Measurements from ENCODE around the gene CXCR6.

Gene CXCR6

DNA sequence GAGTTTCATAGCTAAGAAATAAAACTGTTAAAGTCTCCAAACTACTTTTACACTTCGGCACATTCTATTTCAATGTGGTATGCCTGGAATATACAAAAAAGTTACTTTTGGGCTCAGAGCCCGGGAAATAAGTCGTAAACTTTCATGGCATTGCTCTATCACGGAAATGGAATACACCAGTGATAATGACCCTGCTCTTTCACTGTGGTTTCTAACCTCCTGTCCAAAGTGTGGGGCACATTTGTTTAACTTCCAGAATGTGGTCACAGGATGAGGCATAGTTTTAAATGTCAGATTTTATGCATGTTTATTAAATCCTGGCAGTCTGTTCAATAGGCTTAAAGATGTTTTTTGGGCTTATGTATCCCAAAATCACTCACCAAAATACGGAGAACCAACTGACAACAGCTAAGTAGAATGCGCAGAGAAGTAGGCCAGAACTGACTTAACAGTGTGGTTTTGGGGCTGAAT lies 5.1 kb downstream of the CXCR6 start:
- TF ChIP-seq TCF12 (IDR thresholded peaks at IDR 0.05; ENCODE audit: low read depth) (no peak), EP300 (IDR thresholded peaks at IDR 0.05; ENCODE audit: borderline replicate concordance) (no peak), YY1 (IDR thresholded peaks at IDR 0.05; ENCODE audit: low read depth) (no peak), TEAD4 (IDR thresholded peaks at IDR 0.05) (no peak), EGR1 (IDR thresholded peaks at IDR 0.05) (no peak), CREB1 (IDR thresholded peaks at IDR 0.05; ENCODE audit: low read depth) (no peak), FOXM1 (IDR thresholded peaks at IDR 0.05; ENCODE audit: borderline replicate concordance, low read depth) (no peak), ZBTB7A (IDR thresholded peaks at IDR 0.05; ENCODE audit: low read depth) (no peak), RAD21 (IDR thresholded peaks at IDR 0.05; ENCODE audit: low read depth) (no peak), NFIC (IDR thresholded peaks at IDR 0.05) (no peak), TAF1 (IDR thresholded peaks at IDR 0.05; ENCODE audit: low read depth) (no peak), CEBPB (IDR thresholded peaks at IDR 0.05) (no peak)
- TF ChIP-seq, protein P1, sequence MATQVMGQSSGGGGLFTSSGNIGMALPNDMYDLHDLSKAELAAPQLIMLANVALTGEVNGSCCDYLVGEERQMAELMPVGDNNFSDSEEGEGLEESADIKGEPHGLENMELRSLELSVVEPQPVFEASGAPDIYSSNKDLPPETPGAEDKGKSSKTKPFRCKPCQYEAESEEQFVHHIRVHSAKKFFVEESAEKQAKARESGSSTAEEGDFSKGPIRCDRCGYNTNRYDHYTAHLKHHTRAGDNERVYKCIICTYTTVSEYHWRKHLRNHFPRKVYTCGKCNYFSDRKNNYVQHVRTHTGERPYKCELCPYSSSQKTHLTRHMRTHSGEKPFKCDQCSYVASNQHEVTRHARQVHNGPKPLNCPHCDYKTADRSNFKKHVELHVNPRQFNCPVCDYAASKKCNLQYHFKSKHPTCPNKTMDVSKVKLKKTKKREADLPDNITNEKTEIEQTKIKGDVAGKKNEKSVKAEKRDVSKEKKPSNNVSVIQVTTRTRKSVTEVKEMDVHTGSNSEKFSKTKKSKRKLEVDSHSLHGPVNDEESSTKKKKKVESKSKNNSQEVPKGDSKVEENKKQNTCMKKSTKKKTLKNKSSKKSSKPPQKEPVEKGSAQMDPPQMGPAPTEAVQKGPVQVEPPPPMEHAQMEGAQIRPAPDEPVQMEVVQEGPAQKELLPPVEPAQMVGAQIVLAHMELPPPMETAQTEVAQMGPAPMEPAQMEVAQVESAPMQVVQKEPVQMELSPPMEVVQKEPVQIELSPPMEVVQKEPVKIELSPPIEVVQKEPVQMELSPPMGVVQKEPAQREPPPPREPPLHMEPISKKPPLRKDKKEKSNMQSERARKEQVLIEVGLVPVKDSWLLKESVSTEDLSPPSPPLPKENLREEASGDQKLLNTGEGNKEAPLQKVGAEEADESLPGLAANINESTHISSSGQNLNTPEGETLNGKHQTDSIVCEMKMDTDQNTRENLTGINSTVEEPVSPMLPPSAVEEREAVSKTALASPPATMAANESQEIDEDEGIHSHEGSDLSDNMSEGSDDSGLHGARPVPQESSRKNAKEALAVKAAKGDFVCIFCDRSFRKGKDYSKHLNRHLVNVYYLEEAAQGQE (IDR thresholded peaks at IDR 0.05; ENCODE audit: low read depth) = no peak
- TF ChIP-seq, protein P2, sequence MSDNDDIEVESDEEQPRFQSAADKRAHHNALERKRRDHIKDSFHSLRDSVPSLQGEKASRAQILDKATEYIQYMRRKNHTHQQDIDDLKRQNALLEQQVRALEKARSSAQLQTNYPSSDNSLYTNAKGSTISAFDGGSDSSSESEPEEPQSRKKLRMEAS (IDR thresholded peaks at IDR 0.05) = no peak
- TF ChIP-seq, protein P3, sequence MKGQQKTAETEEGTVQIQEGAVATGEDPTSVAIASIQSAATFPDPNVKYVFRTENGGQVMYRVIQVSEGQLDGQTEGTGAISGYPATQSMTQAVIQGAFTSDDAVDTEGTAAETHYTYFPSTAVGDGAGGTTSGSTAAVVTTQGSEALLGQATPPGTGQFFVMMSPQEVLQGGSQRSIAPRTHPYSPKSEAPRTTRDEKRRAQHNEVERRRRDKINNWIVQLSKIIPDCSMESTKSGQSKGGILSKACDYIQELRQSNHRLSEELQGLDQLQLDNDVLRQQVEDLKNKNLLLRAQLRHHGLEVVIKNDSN (IDR thresholded peaks at IDR 0.05) = no peak

DNA sequence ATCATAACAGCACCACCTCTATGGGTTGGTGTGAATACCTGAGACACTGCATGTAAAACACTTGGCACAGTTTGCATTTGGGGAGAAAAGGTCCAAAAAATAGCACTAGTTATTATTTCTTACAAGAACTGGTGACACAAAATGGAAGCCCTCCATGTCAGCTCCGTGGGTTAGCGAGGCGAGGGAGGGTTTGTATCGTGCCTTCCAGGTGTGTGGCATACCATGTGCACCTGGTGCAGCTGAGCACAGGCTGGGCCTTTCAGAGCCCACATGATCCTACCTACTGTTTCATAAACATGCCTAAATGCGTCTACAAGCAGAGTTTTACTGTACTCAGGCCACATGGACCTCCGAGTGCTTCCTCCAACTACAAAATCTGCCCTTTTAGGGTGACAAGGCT lies 5.6 kb downstream of the CXCR6 start:
- TF ChIP-seq NFIC (IDR thresholded peaks at IDR 0.05) = no peak
- TF ChIP-seq TCF12 (IDR thresholded peaks at IDR 0.05; ENCODE audit: low read depth) = no peak
- no peak for TF ChIP-seq EGR1 (IDR thresholded peaks at IDR 0.05)

DNA sequence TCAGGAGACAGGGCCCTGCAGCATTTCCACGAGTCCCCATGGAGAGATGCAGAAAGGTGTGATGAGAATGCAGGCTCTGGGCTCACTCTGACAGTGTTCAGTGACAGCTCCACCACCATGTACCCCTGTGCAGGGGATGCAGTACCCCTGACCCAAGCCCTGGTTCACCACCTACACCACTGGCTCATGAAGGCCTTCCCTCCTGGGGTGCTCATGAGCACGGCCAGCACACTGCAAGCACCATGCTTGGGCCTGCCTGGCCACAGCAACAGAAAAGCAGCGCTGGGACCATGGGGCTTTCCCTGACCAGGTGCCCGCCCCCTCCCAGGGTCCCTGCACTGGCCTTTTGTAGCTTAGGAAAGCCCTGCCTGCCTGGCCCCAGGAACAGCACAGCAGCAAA lies 6.2 kb downstream of the CXCR6 start:
- TF ChIP-seq CREB1 (IDR thresholded peaks at IDR 0.05; ENCODE audit: low read depth) (no peak), TEAD4 (IDR thresholded peaks at IDR 0.05) (no peak), TAF1 (IDR thresholded peaks at IDR 0.05; ENCODE audit: low read depth) (no peak), NFIC (IDR thresholded peaks at IDR 0.05) (no peak), RAD21 (IDR thresholded peaks at IDR 0.05; ENCODE audit: low read depth) (no peak), YY1 (IDR thresholded peaks at IDR 0.05; ENCODE audit: low read depth) (no peak), EP300 (IDR thresholded peaks at IDR 0.05; ENCODE audit: borderline replicate concordance) (no peak), ZBTB7A (IDR thresholded peaks at IDR 0.05; ENCODE audit: low read depth) (no peak), EGR1 (IDR thresholded peaks at IDR 0.05) (no peak), TCF12 (IDR thresholded peaks at IDR 0.05; ENCODE audit: low read depth) (no peak), FOXM1 (IDR thresholded peaks at IDR 0.05; ENCODE audit: borderline replicate concordance, low read depth) (no peak), CEBPB (IDR thresholded peaks at IDR 0.05) (no peak)
- TF ChIP-seq, protein P3 (IDR thresholded peaks at IDR 0.05) = no peak
- TF ChIP-seq, protein P1 (IDR thresholded peaks at IDR 0.05; ENCODE audit: low read depth) = no peak
- TF ChIP-seq, protein P2 (IDR thresholded peaks at IDR 0.05) = no peak

DNA sequence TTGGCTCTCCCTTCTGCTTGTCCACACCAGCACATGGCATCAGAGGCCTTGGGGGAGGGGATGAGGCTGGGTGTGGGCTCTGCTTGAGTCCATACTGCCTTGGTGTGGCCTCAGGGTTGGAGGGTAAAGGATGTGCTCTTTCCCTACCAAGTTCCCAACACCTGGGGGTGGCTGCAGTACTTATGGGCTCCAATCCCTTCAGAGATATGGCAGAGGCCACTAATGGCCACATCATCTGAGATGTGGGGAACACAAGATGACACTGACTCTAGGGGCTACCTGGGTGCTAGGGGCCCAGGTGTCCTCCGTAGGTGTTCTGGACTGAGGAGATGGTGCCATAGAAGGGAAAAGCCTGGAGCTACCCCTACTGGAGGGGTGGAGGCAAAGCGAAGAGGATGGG lies 6.9 kb downstream of the CXCR6 start:
- TF ChIP-seq ZBTB7A (IDR thresholded peaks at IDR 0.05; ENCODE audit: low read depth) = no peak
- TF ChIP-seq, protein P3 (IDR thresholded peaks at IDR 0.05) = no peak
- no peak for TF ChIP-seq CREB1 (IDR thresholded peaks at IDR 0.05; ENCODE audit: low read depth)
- TF ChIP-seq TAF1 (IDR thresholded peaks at IDR 0.05; ENCODE audit: low read depth) = no peak
- TF ChIP-seq YY1 (IDR thresholded peaks at IDR 0.05; ENCODE audit: low read depth) = no peak
- TF ChIP-seq, protein P1 (IDR thresholded peaks at IDR 0.05; ENCODE audit: low read depth) = no peak
- TF ChIP-seq EP300 (IDR thresholded peaks at IDR 0.05; ENCODE audit: borderline replicate concordance) = no peak
- TF ChIP-seq TCF12 (IDR thresholded peaks at IDR 0.05; ENCODE audit: low read depth) = no peak
- no peak for TF ChIP-seq RAD21 (IDR thresholded peaks at IDR 0.05; ENCODE audit: low read depth)
- TF ChIP-seq, protein P2 (IDR thresholded peaks at IDR 0.05) = no peak
- TF ChIP-seq NFIC (IDR thresholded peaks at IDR 0.05) = no peak
- no peak for TF ChIP-seq CEBPB (IDR thresholded peaks at IDR 0.05)
- no peak for TF ChIP-seq TEAD4 (IDR thresholded peaks at IDR 0.05)
- no peak for TF ChIP-seq FOXM1 (IDR thresholded peaks at IDR 0.05; ENCODE audit: borderline replicate concordance, low read depth)
- TF ChIP-seq EGR1 (IDR thresholded peaks at IDR 0.05) = no peak

All from Ishikawa (cell line).